Activated naive CD8-positive, alpha-beta T cell treated with anti-CD3 and anti-CD28 coated beads, Interleukin-2, amount 10 ng/mL, durations not matched to agents 7 days and 5 days (primary cell): ENCODE results near the gene STX18. TPM values are rescaled to one million over a fixed set of nuclear protein-coding genes. Genes with fewer than 3 reads are reported as not detected.
"Not testable (repeated sequence)": the region's sequence is repeated elsewhere in the genome, so short reads cannot be mapped to it uniquely, and the experiment has no call there.

Experiments
- ATAC-seq: fragments of 150-1000 bp; cut with Tn5 transposase; one replicate; pipeline ENCODE4 v1.10.0; 2021; ENCODE audit warnings: low read depth, moderate library complexity
- POLR2A ChIA-PET: fragments of 350-600 bp; sonication (Branson Sonifier 250); formaldehyde crosslinking; loops from one replicate; lab custom pipeline; 2021; ENCODE audit warnings: antibody characterized with exemption; lab: Charles Lee
- DNase-seq: peaks from one replicate; pipeline ENCODE4 v3.0.0; 2021
- H3K27ac Mint-ChIP-seq: one replicate; pipeline ENCODE4 v1.8.0; 2022; ENCODE audit warnings: mild to moderate bottlenecking, mixed read lengths
- H3K27me3 Mint-ChIP-seq: one replicate; pipeline ENCODE4 v1.8.0; 2022; ENCODE audit warnings: mild to moderate bottlenecking, moderate library complexity, mixed read lengths
- H3K36me3 Mint-ChIP-seq: one replicate; pipeline ENCODE4 v1.8.0; 2021; ENCODE audit warnings: mild to moderate bottlenecking, mixed read lengths
- H3K4me1 Mint-ChIP-seq: one replicate; pipeline ENCODE4 v1.8.0; 2021; ENCODE audit warnings: mixed read lengths
- H3K4me3 Mint-ChIP-seq: one replicate; pipeline ENCODE4 v1.8.0; 2022; ENCODE audit warnings: mild to moderate bottlenecking, moderate library complexity, mixed read lengths
- H3K9me3 Mint-ChIP-seq: one replicate; pipeline ENCODE4 v1.8.0; 2021; ENCODE audit warnings: mixed read lengths
- total RNA-seq, 2 experiments: library from RNA; stranded (reverse); gene quantifications; one replicate each; pipeline ENCODE4 v1.2.3, GENCODE V29; 2021

The STX18 gene
- total RNA-seq, 2 experiments from 2014 or later = 26.5 to 27.1 TPM

DNA sequence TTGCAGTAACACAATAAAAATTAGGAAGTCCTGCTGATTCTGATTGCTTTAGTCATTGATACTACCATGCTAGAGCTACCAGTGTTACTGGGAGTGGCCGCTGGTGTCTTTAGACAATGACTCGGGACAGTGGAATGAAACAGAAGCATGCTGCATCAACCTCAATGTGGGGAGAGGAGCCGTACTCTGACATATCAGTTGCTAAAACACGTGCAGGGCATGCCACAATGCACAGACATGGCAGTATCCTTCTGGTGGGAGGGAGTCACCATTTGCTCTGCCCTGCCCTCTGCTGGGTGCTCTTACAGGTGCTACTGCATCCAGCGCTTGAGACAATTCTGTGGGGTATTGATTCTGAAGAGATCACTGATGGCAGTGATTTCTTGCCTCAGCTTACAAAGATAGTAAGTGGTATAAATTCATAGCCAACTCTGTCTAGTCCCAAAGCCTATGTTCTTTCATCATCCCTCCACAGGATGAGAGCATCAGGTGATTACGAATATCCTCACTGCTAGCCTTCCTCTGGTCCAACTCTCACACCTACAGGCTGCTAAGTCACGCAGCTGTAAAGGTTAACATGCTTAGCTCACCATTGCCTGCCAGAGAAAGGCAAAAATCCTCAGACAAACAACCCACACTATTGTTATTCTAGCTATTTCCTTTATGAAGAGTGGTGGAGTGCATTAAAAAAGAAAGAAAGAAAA, 111.2 kb downstream of the STX18 start:
- H3K27ac Mint-ChIP-seq = no peak overlapping the region
- no peaks in the 10 kb centered on the region for H3K9me3 Mint-ChIP-seq
- POLR2A ChIA-PET = no interaction called here
- ATAC-seq = peak; percentile 92
- peaks cover 3% of the 10 kb centered on the region for H3K4me1 Mint-ChIP-seq
- DNase-seq = peak; percentile 64
- no peak overlapping the region for H3K4me3 Mint-ChIP-seq
- no peaks in the 10 kb centered on the region for H3K27me3 Mint-ChIP-seq
- H3K36me3 Mint-ChIP-seq = no peaks in the 10 kb centered on the region

DNA sequence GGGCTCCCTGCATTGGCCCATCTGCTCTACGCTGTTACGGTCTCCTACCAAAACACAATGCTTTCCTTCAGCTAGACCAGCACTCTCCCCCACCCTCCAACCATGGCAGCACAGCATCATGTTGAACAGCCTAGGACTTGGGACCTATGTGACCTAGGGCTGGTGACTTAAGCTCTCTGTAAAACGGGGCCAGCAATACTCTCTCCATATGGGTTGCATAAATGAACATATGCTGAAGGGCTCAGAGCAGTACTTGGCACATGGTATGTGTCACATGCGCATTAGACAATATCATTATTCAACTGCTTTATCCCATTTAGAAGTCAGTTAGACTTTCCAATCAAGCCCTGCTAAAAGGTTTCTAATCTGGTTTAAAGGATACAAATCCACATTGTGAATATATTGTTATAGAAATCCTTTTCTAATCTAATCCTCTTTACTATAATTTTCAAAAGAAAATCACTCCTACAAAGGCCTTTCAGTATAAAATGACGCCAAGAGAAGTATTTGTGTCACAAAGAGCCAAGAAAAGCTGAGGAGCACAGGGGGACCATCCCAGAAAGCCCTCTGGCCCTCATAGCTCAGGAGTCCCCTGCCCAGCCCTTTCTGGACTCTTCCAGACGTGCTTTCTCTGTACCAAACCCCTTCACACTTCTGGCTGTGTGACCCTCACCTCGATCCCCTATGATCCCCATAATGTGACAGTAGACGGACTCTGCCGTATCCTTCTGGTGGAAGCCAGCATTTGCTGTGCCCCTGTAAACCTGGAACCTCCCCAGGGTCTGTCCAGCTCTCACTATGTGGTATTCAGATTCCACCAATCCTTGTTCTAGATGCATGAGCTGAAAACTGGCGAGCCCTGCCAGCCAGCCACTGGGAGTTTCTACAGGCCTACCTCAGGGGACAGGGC, 112.6 kb downstream of the STX18 start:
- Mint-ChIP-seq H3K36me3 (no peaks in the 10 kb centered on the region), H3K4me1 (peaks cover 3% of the 10 kb centered on the region), H3K27me3 (no peaks in the 10 kb centered on the region), H3K9me3 (no peaks in the 10 kb centered on the region), H3K27ac (no peak overlapping the region), H3K4me3 (no peak overlapping the region)
- POLR2A ChIA-PET = interaction anchor here (1.2 kb wide), 1 partner anchor 181 kb away, joined by 3 read pairs; the partner anchor contains the start of gene TMEM128
- ATAC-seq (no peak), DNase-seq (no peak)

DNA sequence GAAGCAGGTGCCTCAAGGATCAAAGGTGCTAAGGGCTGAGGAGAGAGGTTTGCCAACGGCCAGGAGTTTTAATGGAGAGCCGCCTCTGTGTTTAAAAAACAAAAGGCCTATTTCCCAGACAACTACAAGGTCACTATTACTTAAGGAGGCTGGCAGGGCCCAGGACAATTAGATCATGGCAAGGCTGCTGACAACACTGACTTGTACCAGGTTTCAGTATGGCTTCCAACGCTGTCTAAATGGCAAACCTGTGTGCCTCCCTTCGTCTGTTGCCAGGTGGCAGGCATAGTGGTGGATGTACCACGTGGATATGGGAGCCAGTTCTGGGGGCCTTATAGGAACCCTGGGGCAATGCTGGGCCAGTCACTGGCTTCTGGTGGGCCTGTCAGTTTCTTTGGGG, 114.0 kb downstream of the STX18 start:
- DNase-seq = no peak
- POLR2A ChIA-PET = interaction anchor here (1.2 kb wide), 1 partner anchor 180 kb away, joined by 3 read pairs; the partner anchor contains the start of gene TMEM128
- no peak overlapping the region for H3K27ac Mint-ChIP-seq
- ATAC-seq = no peak
- H3K27me3 Mint-ChIP-seq = no peaks in the 10 kb centered on the region
- no peaks in the 10 kb centered on the region for H3K36me3 Mint-ChIP-seq
- no peak overlapping the region for H3K4me3 Mint-ChIP-seq
- no peaks in the 10 kb centered on the region for H3K9me3 Mint-ChIP-seq
- H3K4me1 Mint-ChIP-seq = peaks cover 3% of the 10 kb centered on the region

DNA sequence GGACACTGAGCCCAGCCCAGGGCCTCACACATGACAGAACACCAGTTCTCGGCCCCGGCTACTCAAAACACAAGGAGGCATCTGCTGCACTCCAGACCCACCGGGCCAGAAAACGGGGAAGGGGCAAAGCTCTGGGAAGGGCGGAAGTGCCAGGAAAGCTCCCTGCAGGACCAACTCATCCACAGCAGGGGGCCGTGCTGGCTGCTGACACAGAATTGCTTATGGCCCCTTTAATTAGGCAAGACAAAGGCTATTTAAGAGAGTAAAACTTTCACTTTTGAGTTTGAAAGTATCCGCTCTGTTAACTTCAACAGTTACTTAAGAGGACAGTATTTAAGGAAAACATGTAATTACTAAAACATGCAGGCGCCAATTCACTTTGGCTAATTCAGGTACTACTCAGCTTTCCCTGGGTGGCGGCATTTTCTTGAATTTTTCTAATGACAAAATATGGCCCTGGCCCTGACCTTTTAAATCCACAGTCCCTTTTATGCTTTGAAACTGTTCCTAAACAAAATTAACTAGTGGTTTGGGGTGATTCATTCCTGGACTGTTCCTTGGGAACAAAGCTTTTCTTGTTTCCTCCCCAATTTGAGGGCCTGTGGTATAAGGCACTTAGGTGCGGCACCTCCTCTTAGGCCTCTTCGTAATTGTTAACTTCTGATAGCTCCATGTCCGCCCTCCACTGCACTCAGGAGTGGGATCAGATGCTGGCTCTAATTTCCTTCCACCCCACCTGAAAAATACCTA, 114.6 kb downstream of the STX18 start:
- DNase-seq = no peak
- Mint-ChIP-seq H3K36me3 (no peaks in the 10 kb centered on the region), H3K9me3 (no peaks in the 10 kb centered on the region), H3K4me1 (peaks cover 3% of the 10 kb centered on the region), H3K27me3 (no peaks in the 10 kb centered on the region), H3K27ac (no peak overlapping the region), H3K4me3 (no peak overlapping the region)
- POLR2A ChIA-PET = no interaction called here
- ATAC-seq = no peak

DNA sequence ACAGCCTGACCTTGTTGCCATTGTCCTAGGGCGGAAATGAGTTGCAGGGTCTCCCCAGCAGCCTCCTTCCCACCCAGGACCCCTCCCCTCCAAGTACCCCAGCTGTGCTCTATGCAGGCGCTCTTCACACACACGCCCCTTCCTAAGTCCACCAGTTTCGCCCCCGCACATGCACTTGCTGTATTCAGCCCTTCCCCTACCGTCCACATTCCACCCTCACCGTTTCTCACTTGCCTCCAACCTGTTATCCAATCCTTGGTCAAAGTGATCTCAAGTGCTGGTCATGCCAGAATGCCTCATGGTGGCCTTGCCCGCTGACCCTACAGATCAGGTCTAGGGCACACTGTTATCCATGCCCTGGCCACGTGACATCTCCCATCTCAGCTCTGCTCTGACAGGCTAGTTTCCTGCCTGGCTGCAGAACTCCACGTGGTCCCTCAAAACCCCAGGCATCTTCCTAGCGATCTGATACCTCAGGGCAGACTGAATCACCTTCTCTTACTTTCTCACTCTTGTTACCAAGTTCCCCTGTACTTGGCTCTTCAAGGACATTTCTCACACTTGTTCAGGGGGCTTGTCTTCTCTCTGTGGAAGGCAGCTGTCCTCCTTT, 115.2 kb downstream of the STX18 start:
- ATAC-seq (no peak), DNase-seq (no peak)
- Mint-ChIP-seq H3K4me3 (no peak overlapping the region), H3K27ac (no peak overlapping the region), H3K27me3 (no peaks in the 10 kb centered on the region), H3K4me1 (peaks cover 3% of the 10 kb centered on the region), H3K36me3 (no peaks in the 10 kb centered on the region), H3K9me3 (no peaks in the 10 kb centered on the region)
- POLR2A ChIA-PET = no interaction called here

DNA sequence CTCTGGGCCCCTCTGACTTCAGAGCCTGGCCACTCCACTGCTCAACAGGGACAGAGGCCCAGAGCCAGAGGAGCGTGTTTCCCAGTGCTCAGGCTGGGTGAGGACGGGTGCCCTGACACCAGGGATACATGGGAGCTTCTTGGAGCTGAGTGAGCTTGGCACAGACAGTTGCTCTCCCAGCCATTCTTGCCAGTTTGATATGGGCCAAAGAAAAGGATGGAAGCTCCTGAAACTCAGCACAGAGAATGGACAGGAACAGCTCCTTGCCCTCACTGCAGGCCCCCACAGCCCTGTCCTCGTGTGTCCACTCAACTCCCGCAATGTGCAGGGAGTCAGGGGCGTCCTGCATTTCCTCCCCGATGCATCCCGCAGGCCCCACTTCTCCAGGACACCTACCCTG, 116.2 kb downstream of the STX18 start:
- no peaks in the 10 kb centered on the region for H3K9me3 Mint-ChIP-seq
- no peak for ATAC-seq
- no peak overlapping the region for H3K27ac Mint-ChIP-seq
- H3K4me1 Mint-ChIP-seq = peaks cover 3% of the 10 kb centered on the region
- no peak overlapping the region for H3K4me3 Mint-ChIP-seq
- POLR2A ChIA-PET = no interaction called here
- H3K36me3 Mint-ChIP-seq = peaks cover 1% of the 10 kb centered on the region
- no peaks in the 10 kb centered on the region for H3K27me3 Mint-ChIP-seq
- DNase-seq = no peak

DNA sequence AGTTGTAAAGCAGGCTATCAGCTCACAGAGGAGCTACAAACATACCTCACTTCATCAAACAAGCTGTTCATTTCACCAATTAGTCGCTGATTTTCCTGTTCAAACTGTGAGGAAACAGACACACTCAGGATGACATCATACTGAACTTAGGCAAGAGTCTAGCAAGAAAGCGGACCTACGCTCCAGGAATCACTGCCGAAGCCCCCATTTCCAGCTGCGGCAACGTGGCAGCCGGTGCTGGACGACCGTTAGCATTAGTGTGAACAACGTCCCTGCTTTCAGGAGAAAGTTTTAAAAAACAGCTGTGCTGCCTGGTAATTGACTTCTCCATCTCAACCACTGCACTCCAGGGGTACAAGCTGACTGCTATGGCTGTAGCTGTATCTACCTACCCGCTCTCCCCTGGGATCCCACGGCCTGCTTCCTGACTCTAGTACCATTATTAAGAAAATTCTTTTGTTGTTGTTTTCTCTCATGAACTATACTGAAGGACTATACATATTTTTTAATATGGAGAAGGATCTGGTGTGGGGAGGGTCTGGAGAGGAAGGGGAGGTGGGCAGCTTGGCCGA, 116.6 kb downstream of the STX18 start:
- Mint-ChIP-seq H3K4me1 (no peaks in the 10 kb centered on the region), H3K27ac (no peak overlapping the region), H3K36me3 (peaks cover 2% of the 10 kb centered on the region), H3K27me3 (no peaks in the 10 kb centered on the region), H3K9me3 (no peaks in the 10 kb centered on the region), H3K4me3 (no peak overlapping the region)
- DNase-seq = no peak
- ATAC-seq = no peak
- POLR2A ChIA-PET = interaction anchor here (0.6 kb wide), 1 partner anchor 11 kb away, joined by 3 read pairs; no protein-coding TSS in a partner anchor

DNA sequence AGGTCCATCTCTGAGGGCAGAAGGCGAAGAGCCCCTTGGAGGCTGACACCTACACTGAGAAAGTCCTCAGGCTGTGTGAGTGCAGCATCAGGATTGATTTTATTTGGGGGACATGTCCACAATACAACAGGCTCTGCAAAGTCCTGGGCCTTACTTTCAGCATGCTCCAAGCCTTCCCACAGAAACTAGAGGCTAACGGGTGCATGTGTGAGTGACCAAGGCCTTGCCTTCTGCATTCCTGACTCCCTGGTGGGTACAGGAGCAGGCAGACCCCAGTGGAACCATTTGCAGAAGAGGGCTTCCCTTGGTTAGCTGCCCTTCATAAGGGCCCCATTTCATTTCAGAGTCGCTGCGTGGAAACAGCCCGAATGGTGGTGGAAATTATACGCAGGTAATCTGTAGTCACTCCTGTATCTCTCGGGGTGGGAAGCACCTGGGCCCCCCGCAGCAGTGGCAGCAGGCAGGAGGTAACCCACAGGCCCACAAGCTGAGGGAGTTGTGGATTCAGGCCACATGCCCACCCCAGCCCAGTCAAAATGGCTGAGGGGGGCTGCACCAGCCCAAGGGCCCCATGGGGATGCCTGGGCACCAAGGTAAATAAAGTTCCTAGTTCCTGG, 117.2 kb downstream of the STX18 start:
- no peak overlapping the region for H3K4me3 Mint-ChIP-seq
- POLR2A ChIA-PET = interaction anchor here (0.6 kb wide), 1 partner anchor 12 kb away, joined by 3 read pairs; no protein-coding TSS in a partner anchor
- ATAC-seq (no peak), DNase-seq (no peak)
- H3K9me3 Mint-ChIP-seq = no peaks in the 10 kb centered on the region
- no peak overlapping the region for H3K27ac Mint-ChIP-seq
- peaks cover 4% of the 10 kb centered on the region for H3K36me3 Mint-ChIP-seq
- H3K4me1 Mint-ChIP-seq = peaks cover 3% of the 10 kb centered on the region
- no peaks in the 10 kb centered on the region for H3K27me3 Mint-ChIP-seq

DNA sequence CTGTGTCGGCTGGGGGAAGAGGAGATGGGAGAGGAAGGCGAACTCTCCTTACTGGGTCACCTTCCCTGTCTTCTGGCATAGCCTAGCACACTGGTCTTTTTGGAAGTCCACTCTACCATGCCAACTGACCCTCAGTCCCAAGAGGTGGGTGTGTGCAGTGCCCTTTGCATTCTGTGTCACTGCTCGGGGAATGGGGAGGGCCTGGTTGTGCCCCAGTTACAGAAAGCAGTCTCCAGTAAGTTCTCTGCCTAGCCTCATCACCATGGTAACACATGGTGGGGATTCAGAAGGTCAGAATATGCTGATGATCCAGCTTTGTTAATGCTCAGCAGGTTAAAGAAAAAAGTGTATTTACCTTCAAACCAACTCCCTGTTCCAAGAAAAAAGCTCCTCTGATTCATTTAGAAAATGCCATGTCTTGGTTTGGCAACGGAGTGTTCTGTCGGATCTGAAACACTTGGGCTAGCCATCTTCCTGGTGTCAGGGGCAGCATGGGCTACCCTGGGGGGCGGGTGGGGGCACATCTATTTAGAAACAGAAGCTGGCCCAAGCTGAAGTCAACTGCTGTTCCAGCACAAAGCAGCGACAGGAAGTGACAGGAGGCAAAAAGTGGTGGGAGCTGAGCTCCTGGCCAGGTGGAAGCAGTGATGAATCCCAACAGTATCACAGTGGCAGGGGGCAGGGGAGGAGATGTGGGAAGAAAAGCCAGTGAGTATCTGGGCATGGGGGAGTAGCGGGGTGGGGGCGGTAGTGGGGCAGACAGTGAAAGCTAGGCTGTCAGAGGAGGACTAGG, 117.9 kb downstream of the STX18 start:
- Mint-ChIP-seq H3K36me3 (peaks cover 9% of the 10 kb centered on the region), H3K27me3 (no peaks in the 10 kb centered on the region), H3K4me1 (peaks cover 8% of the 10 kb centered on the region), H3K4me3 (no peak overlapping the region), H3K9me3 (no peaks in the 10 kb centered on the region), H3K27ac (peak overlapping the region; percentile 40)
- POLR2A ChIA-PET = no interaction called here
- DNase-seq (no peak), ATAC-seq (no peak)

DNA sequence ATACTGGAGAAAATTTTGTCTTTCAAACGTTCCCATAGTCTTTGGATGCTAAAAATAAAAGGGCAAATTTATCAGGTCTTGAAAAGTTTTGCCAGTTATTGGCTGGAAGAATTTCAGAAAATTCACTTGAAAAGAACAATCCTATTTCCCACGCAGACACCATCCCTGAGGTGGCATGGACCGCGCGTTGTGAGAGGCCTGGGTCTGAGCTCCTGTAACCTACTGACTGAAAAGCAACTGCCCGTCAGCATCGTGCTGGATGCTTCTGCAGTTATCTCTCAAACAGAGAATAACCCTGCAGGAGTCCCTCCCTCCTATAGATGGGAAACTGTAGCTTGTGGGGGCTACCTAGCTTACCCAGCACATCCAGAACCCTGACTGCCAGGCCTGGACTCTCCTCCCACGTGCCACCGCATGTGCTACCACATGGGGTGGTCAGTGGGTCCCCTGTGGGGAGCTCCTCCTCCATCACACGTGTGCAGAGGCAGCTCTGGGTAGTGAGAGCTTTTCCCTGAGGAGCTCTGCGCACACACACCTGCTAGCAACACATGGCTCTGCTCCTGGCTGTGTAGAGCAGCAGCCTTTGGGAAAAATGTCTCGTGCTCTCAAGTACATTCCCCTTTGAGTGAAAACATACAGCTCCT, 118.9 kb downstream of the STX18 start:
- H3K27me3 Mint-ChIP-seq = no peaks in the 10 kb centered on the region
- H3K9me3 Mint-ChIP-seq = no peaks in the 10 kb centered on the region
- no peak overlapping the region for H3K4me3 Mint-ChIP-seq
- no peak overlapping the region for H3K27ac Mint-ChIP-seq
- POLR2A ChIA-PET = no interaction called here
- peaks cover 17% of the 10 kb centered on the region for H3K4me1 Mint-ChIP-seq
- no peak for DNase-seq
- ATAC-seq = no peak
- peaks cover 16% of the 10 kb centered on the region for H3K36me3 Mint-ChIP-seq

DNA sequence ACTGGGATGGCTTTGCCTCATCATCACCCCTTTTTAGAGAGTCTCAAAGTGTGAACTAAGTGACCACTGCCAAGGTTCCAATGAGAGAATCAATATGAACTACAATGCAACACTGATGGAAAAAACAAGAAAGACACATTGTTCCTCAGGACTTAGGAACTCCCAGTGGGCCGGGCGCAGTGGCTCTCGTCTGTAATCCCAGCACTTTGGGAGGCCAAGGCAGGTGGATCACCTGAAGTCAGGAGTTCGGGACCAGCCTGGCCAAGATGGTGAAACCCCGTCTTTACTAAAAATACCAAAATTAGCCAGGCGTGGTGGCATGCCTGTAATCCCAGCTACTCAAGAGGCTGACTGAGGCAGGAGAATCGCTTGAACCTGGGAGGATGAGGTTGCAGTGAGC, 119.7 kb downstream of the STX18 start:
- not testable (repeated sequence) for H3K27me3 Mint-ChIP-seq, H3K27ac Mint-ChIP-seq, ATAC-seq, H3K9me3 Mint-ChIP-seq, DNase-seq, H3K4me3 Mint-ChIP-seq
- POLR2A ChIA-PET = interaction anchor here (0.7 kb wide), 1 partner anchor 8 kb away, joined by 4 read pairs; no protein-coding TSS in a partner anchor
- Mint-ChIP-seq H3K36me3 (peaks cover 18% of the 10 kb centered on the region), H3K4me1 (peaks cover 19% of the 10 kb centered on the region)
